CD4-positive, alpha-beta T cell (primary cell): ENCODE data around the gene CLSTN2. TPM values are rescaled to one million over a fixed set of nuclear protein-coding genes. Genes with fewer than 3 reads are reported as not detected.

Experiments used
- ATAC-seq: fragments of 200-7000 bp; cut with Tn5 transposase; one replicate; pipeline ENCODE4 v1.10.0; 2022; ENCODE audit warnings: mild to moderate bottlenecking; ENCODE audit not compliant: poor library complexity
- CTCF ChIA-PET: fragments of 350-600 bp; sonication (Branson Sonifier 250); formaldehyde crosslinking; loops from one replicate; lab custom pipeline; 2021; ENCODE audit warnings: antibody characterized with exemption, inconsistent platforms; lab: Charles Lee
- POLR2A ChIA-PET: fragments of 350-600 bp; sonication (Branson Sonifier 250); formaldehyde crosslinking; loops from one replicate; lab custom pipeline; 2021; ENCODE audit warnings: antibody characterized with exemption, inconsistent platforms; lab: Charles Lee
- DNase-seq, 14 experiments: peaks; one replicate each; pipeline ENCODE4 v3.0.0-alpha.2; 2013 to 2020; ENCODE audit warnings: mixed read lengths in 2 of 14
- H3K27ac ChIP-seq, 2 donors: one replicate each; pipeline versions ENCODE4 v1.5.1 to v1.7.0; 2013; ENCODE audit warnings: low read length in 2 of 2, low read depth in 1 of 2, mild to moderate bottlenecking in 1 of 2
- H3K27me3 ChIP-seq, 2 experiments: 1 replicate in 1 of 2; 2 replicates in 1 of 2; pipeline versions ENCODE4 v1.6.1 to v1.7.0; 2013; ENCODE audit warnings: low read length in 2 of 2, control low read depth in 1 of 2, mild to moderate bottlenecking in 1 of 2, moderate library complexity in 1 of 2; ENCODE audit not compliant: insufficient read depth in 2 of 2, control insufficient read depth in 1 of 2
- H3K36me3 ChIP-seq: one replicate; pipeline ENCODE4 v1.6.1; 2013; ENCODE audit warnings: low read length, control low read depth; ENCODE audit not compliant: insufficient read depth
- H3K4me1 ChIP-seq: one replicate; pipeline ENCODE4 v1.6.1; 2013; ENCODE audit warnings: low read length, control low read depth; ENCODE audit not compliant: insufficient read depth
- H3K4me3 ChIP-seq: one replicate; pipeline ENCODE4 v1.5.1; 2013; ENCODE audit warnings: mild to moderate bottlenecking, low read length, moderate library complexity
- H3K9me3 ChIP-seq, 2 experiments: 1 replicate in 1 of 2; 2 replicates in 1 of 2; pipeline versions ENCODE4 v1.6.1 to v1.7.0; 2013; ENCODE audit warnings: low read length in 2 of 2, mild to moderate bottlenecking in 2 of 2, control low read depth in 1 of 2, moderate library complexity in 1 of 2; ENCODE audit not compliant: control insufficient read depth in 1 of 2, insufficient read depth in 1 of 2
- H3K27ac Mint-ChIP-seq: one replicate; pipeline ENCODE4 v1.8.0; 2020; ENCODE audit warnings: mixed read lengths
- H3K27me3 Mint-ChIP-seq: one replicate; pipeline ENCODE4 v1.8.0; 2021; ENCODE audit warnings: mixed read lengths
- H3K36me3 Mint-ChIP-seq: one replicate; pipeline ENCODE4 v1.8.0; 2021; ENCODE audit warnings: low read depth, mixed read lengths
- H3K4me1 Mint-ChIP-seq: one replicate; pipeline ENCODE4 v1.8.0; 2021; ENCODE audit warnings: low read depth, mixed read lengths
- H3K4me3 Mint-ChIP-seq: one replicate; pipeline ENCODE4 v1.8.0; 2020; ENCODE audit warnings: mild to moderate bottlenecking, mixed read lengths
- H3K9me3 Mint-ChIP-seq: one replicate; pipeline ENCODE4 v1.8.0; 2020; ENCODE audit warnings: mixed read lengths
- CTCF ChIP-seq: fragments of 200-600 bp; IDR thresholded peaks from one replicate; pipeline ENCODE4 v1.8.0; 2022; ENCODE audit warnings: antibody characterized with exemption, mild to moderate bottlenecking
- intact Hi-C, 2 experiments: fragments of 100-400 bp; cut with DNase I in 1 of 2; cut with micrococcal nuclease in 1 of 2; formaldehyde crosslinking; loops; one replicate each; pipeline versions ENCODE4 v1.15.1 to v1.9.0; 2023 to 2025; cut with DNase I, micrococcal nuclease
- total RNA-seq, 174 experiments: library from RNA in 2 of 174; stranded (reverse) in 2 of 174; gene quantifications; one replicate each; pipeline ENCODE4 v1.2.3 and lab custom pipeline; 2021 to 2026

CLSTN2 gene
- total RNA-seq, 2 experiments from 2014 or later, result not detected

GRCh38 chr3:140097874-140098635 lies 163.1 kb downstream of the CLSTN2 start:
- CTCF ChIA-PET, result interaction anchor here (0.7 kb wide), 1 partner anchor 12 kb away, joined by 3 read pairs; no protein-coding TSS in a partner anchor
- no peak for TF ChIP-seq CTCF
- H3K27ac Mint-ChIP-seq, result no peak overlapping the region
- intact Hi-C loops, result no loop called here
- Histone ChIP-seq H3K27me3 (no peaks in the 10 kb centered on the region), H3K27ac (no peak overlapping the region), H3K4me3 (no peak overlapping the region), H3K9me3 (peaks cover 0 to 4% of the 10 kb centered on the region in 2 experiments), H3K4me1 (no peaks in the 10 kb centered on the region), H3K36me3 (no peaks in the 10 kb centered on the region)
- no peak overlapping the region for H3K4me3 Mint-ChIP-seq
- POLR2A ChIA-PET, result no interaction called here
- DNase-seq (no peak), ATAC-seq (no peak)
- peaks cover 10% of the 10 kb centered on the region for H3K27me3 Mint-ChIP-seq
- no peaks in the 10 kb centered on the region for H3K9me3 Mint-ChIP-seq
- H3K36me3 Mint-ChIP-seq, result no peaks in the 10 kb centered on the region
- no peaks in the 10 kb centered on the region for H3K4me1 Mint-ChIP-seq

GRCh38 chr3:140100479-140100878 lies 165.5 kb downstream of the CLSTN2 start:
- ChIA-PET POLR2A (no interaction called here), CTCF (no interaction called here)
- Mint-ChIP-seq H3K27me3 (peaks cover 5% of the 10 kb centered on the region), H3K9me3 (no peaks in the 10 kb centered on the region), H3K36me3 (no peaks in the 10 kb centered on the region), H3K27ac (no peak overlapping the region), H3K4me3 (no peak overlapping the region), H3K4me1 (no peaks in the 10 kb centered on the region)
- Histone ChIP-seq H3K36me3 (no peaks in the 10 kb centered on the region), H3K27me3 (no peaks in the 10 kb centered on the region), H3K4me3 (no peak overlapping the region), H3K27ac (no peak overlapping the region), H3K4me1 (no peaks in the 10 kb centered on the region), H3K9me3 (peaks cover 0 to 3% of the 10 kb centered on the region in 2 experiments)
- ATAC-seq (no peak), DNase-seq (no peak)
- intact Hi-C loops, result no loop called here
- TF ChIP-seq CTCF, result no peak

- no peak overlapping the region for H3K4me3 ChIP-seq
- H3K27me3 ChIP-seq, result no peaks in the 10 kb centered on the region
- intact Hi-C loops, result no loop called here
- no peaks in the 10 kb centered on the region for H3K27me3 Mint-ChIP-seq
- H3K9me3 Mint-ChIP-seq, result no peaks in the 10 kb centered on the region
- TF ChIP-seq CTCF, result no peak
- no peak for ATAC-seq
- no peak overlapping the region for H3K27ac Mint-ChIP-seq
- no peak overlapping the region for H3K27ac ChIP-seq
- H3K36me3 Mint-ChIP-seq, result no peaks in the 10 kb centered on the region
- H3K9me3 ChIP-seq, result peaks cover 0 to 3% of the 10 kb centered on the region in 2 experiments
- CTCF ChIA-PET, result no interaction called here
- no peaks in the 10 kb centered on the region for H3K36me3 ChIP-seq
- H3K4me1 Mint-ChIP-seq, result no peaks in the 10 kb centered on the region
- H3K4me3 Mint-ChIP-seq, result no peak overlapping the region
- no peak for DNase-seq
- POLR2A ChIA-PET, result no interaction called here
- H3K4me1 ChIP-seq, result no peaks in the 10 kb centered on the region
These were observed 168.2 kb downstream of the CLSTN2 start for GRCh38 chr3:140103166-140103565.
